PC-9 (cell line): ENCODE results near the gene SIK3. TPM values are rescaled to one million over a fixed set of nuclear protein-coding genes. Genes with fewer than 3 reads are reported as not detected.

Experiments
- BruUV-seq: library from RNA; stranded (reverse); fragments of 400-500 nt; replicated peaks from 2 replicates; lab custom pipeline; 2021; lab: Mats Ljungman, UMichigan
- CTCF ChIA-PET: fragments of 300-600 bp; sonication (Branson Sonifier 250); formaldehyde crosslinking; loops from one replicate; lab custom pipeline; 2022; ENCODE audit warnings: antibody characterized with exemption; lab: Charles Lee
- POLR2A ChIA-PET: fragments of 300-600 bp; sonication (Branson Sonifier 250); formaldehyde crosslinking; loops from one replicate; lab custom pipeline; 2022; ENCODE audit warnings: antibody characterized with exemption; ENCODE audit not compliant: unreplicated experiment; lab: Charles Lee
- DNase-seq, 2 experiments: peaks; one replicate each; pipeline versions ENCODE4 v3.0.0 to v3.0.0-alpha.2; 2015 to 2022; ENCODE audit warnings: mixed read lengths in 1 of 2
- H2AFZ ChIP-seq: fragments of 200-600 bp; sonication (generic); 2 replicates; pipeline ENCODE4 v1.8.1; 2017; ENCODE audit warnings: antibody characterized with exemption
- H3F3A ChIP-seq: fragments of 200-600 bp; sonication (generic); 2 replicates; pipeline ENCODE4 v1.8.1; 2017; ENCODE audit warnings: antibody characterized with exemption, mild to moderate bottlenecking, low read depth; ENCODE audit not compliant: insufficient read depth
- H3K27ac ChIP-seq: fragments of 200-600 bp; sonication (generic); 2 replicates; pipeline ENCODE4 v1.6.1; 2016; ENCODE audit warnings: mixed run types
- H3K27me3 ChIP-seq: fragments of 200-600 bp; sonication (generic); 2 replicates; pipeline ENCODE4 v1.6.1; 2016; ENCODE audit warnings: low read depth, mixed run types; ENCODE audit not compliant: insufficient read depth
- H3K36me3 ChIP-seq: fragments of 200-600 bp; sonication (generic); 2 replicates; pipeline ENCODE4 v1.6.1; 2016; ENCODE audit warnings: low read depth, mixed run types
- H3K4me1 ChIP-seq: fragments of 200-600 bp; sonication (generic); replicated peaks from 2 replicates; pipeline ENCODE4 v1.6.1; 2016; ENCODE audit warnings: mixed run types; ENCODE audit not compliant: insufficient read depth
- H3K4me2 ChIP-seq: fragments of 200-600 bp; sonication (generic); 2 replicates; pipeline ENCODE4 v1.6.1; 2017; ENCODE audit warnings: mixed run types
- H3K4me3 ChIP-seq: fragments of 200-600 bp; sonication (generic); 2 replicates; pipeline ENCODE4 v1.6.1; 2016; ENCODE audit warnings: mixed run types
- H3K79me2 ChIP-seq: fragments of 200-600 bp; sonication (generic); 2 replicates; pipeline ENCODE4 v1.6.1; 2017; ENCODE audit warnings: low read depth, mixed run types
- H3K9me2 ChIP-seq: fragments of 200-600 bp; sonication (generic); 2 replicates; pipeline ENCODE4 v1.8.1; 2017; ENCODE audit warnings: mild to moderate bottlenecking; ENCODE audit not compliant: insufficient read depth
- H3K9me3 ChIP-seq: fragments of 200-600 bp; sonication (generic); 2 replicates; pipeline ENCODE4 v1.8.1; 2016; ENCODE audit warnings: low read depth; ENCODE audit not compliant: insufficient read depth
- H4K20me1 ChIP-seq: fragments of 200-600 bp; sonication (generic); 2 replicates; pipeline ENCODE4 v1.8.1; 2017; ENCODE audit not compliant: insufficient read depth
- CTCF ChIP-seq: fragments of 200-600 bp; sonication (generic); conservative IDR thresholded peaks from 2 replicates; pipeline ENCODE4 v1.6.1; 2017; ENCODE audit warnings: mixed run types, antibody characterized with exemption, mild to moderate bottlenecking, moderate library complexity
- EZH2 ChIP-seq: fragments of 200-600 bp; sonication (generic); IDR thresholded peaks from 2 replicates; pipeline ENCODE4 v1.8.0; 2017; ENCODE audit warnings: antibody characterized with exemption, low read depth
- intact Hi-C: fragments of 100-400 bp; cut with micrococcal nuclease; formaldehyde crosslinking; loops from one replicate; pipeline ENCODE4 v1.10.0; 2022; ENCODE audit not compliant: unreplicated experiment
- total RNA-seq: library from RNA; stranded (reverse); gene quantifications from 2 replicates; pipeline ENCODE4 v1.2.3, GENCODE V29; 2021

SIK3 gene
- total RNA-seq, 1 experiment from 2014 or later, result 30.2 TPM

- Histone ChIP-seq H3K27me3 (no peaks in the 10 kb centered on the region), H3K4me1 (no peaks in the 10 kb centered on the region), H3K9me2 (no peaks in the 10 kb centered on the region), H3K4me3 (no peak overlapping the region), H3K36me3 (no peaks in the 10 kb centered on the region), H3K27ac (no peak overlapping the region), H2AFZ (no peak overlapping the region), H4K20me1 (no peaks in the 10 kb centered on the region), H3K4me2 (no peak overlapping the region), H3F3A (no peaks in the 10 kb centered on the region), H3K79me2 (no peaks in the 10 kb centered on the region), H3K9me3 (no peaks in the 10 kb centered on the region)
- TF ChIP-seq EZH2, result no peak
- no peak for TF ChIP-seq CTCF
- no TSS peak for BruUV-seq
- intact Hi-C loops, result no loop called here
- POLR2A ChIA-PET, result no interaction called here
- CTCF ChIA-PET, result no interaction called here
- DNase-seq, result no peak
Measured at GRCh38 chr11:116891746-116892145, 206.5 kb downstream of the SIK3 start.

DNA sequence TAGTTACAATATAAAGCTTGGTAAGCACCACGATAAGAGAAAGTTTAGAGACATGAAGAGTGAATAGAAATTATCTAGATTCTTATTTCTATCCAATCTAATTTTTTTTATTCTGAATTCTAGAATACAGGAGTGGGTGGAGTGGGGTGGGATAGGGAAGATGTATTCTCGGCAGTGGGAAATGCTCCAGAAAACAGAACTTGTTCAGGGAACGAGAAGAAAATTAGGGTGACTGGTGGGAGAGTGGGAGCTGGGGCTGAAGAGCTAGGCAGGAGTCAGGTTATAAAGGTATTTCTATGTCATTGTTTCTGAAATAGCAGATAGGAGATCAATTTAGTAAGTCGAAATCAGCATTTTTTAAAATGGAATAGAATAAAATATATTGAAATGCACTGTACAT, 207.6 kb downstream of the SIK3 start:
- Histone ChIP-seq H3K27ac (no peak overlapping the region), H3K4me1 (no peaks in the 10 kb centered on the region), H3K4me3 (no peak overlapping the region), H3K9me3 (no peaks in the 10 kb centered on the region), H3K4me2 (no peak overlapping the region), H3K36me3 (no peaks in the 10 kb centered on the region), H3K27me3 (no peaks in the 10 kb centered on the region), H4K20me1 (no peaks in the 10 kb centered on the region), H3K9me2 (no peaks in the 10 kb centered on the region), H3F3A (no peaks in the 10 kb centered on the region), H3K79me2 (no peaks in the 10 kb centered on the region), H2AFZ (no peak overlapping the region)
- BruUV-seq, result no TSS peak
- ChIA-PET CTCF (no interaction called here), POLR2A (no interaction called here)
- TF ChIP-seq CTCF (no peak), EZH2 (no peak)
- no peak for DNase-seq
- intact Hi-C loops, result no loop called here

- Histone ChIP-seq H3K9me2 (no peaks in the 10 kb centered on the region), H3K27me3 (no peaks in the 10 kb centered on the region), H3K9me3 (no peaks in the 10 kb centered on the region), H3K27ac (no peak overlapping the region), H3K4me1 (no peaks in the 10 kb centered on the region), H3F3A (no peaks in the 10 kb centered on the region), H3K4me3 (no peak overlapping the region), H3K79me2 (no peaks in the 10 kb centered on the region), H3K4me2 (no peak overlapping the region), H3K36me3 (no peaks in the 10 kb centered on the region), H2AFZ (no peak overlapping the region), H4K20me1 (no peaks in the 10 kb centered on the region)
- BruUV-seq, result no TSS peak
- intact Hi-C loops, result no loop called here
- CTCF ChIA-PET, result no interaction called here
- POLR2A ChIA-PET, result no interaction called here
- no peak for TF ChIP-seq CTCF
- TF ChIP-seq EZH2, result no peak
- no peak for DNase-seq
Measured at GRCh38 chr11:116890193-116890592, 208.0 kb downstream of the SIK3 start.
